Heart right ventricle (tissue), 16 donors: ENCODE results near the gene PDS5B. TPM values are rescaled to one million over a fixed set of nuclear protein-coding genes. Genes with fewer than 3 reads are reported as not detected.

Source experiments
- ATAC-seq, 8 donors: fragments of 200-7000 bp; cut with Tn5 transposase; one replicate each; pipeline ENCODE4 v1.9.1; 2020; ENCODE audit warnings: mild to moderate bottlenecking in 8 of 8, moderate library complexity in 8 of 8, moderate number of reproducible peaks in 1 of 8
- DNase-seq, 2 donors: peaks; one replicate each; pipeline ENCODE4 v3.0.0-alpha.2; 2020
- H3K27ac ChIP-seq, 10 donors: fragments of 200-600 bp; sonication (generic) in 2 of 10; one replicate each; pipeline versions ENCODE4 v1.5.0 to v1.8.0; 2020 to 2022; ENCODE audit warnings: mild to moderate bottlenecking in 3 of 10
- H3K27me3 ChIP-seq, 7 donors: fragments of 200-600 bp; one replicate each; pipeline ENCODE4 v1.8.0; 2021 to 2022; ENCODE audit warnings: mild to moderate bottlenecking in 2 of 7
- H3K36me3 ChIP-seq, 9 donors: fragments of 200-600 bp; sonication (generic) in 1 of 9; one replicate each; pipeline versions ENCODE4 v1.5.0 to v1.8.0; 2020 to 2022; ENCODE audit warnings: mild to moderate bottlenecking in 2 of 9
- H3K4me1 ChIP-seq, 9 donors: fragments of 200-600 bp; sonication (generic) in 1 of 9; one replicate each; pipeline versions ENCODE4 v1.5.0 to v1.8.0; 2020 to 2022; ENCODE audit warnings: mild to moderate bottlenecking in 4 of 9
- H3K4me3 ChIP-seq, 10 donors: fragments of 200-600 bp; sonication (generic) in 2 of 10; one replicate each; pipeline versions ENCODE4 v1.5.0 to v1.8.0; 2020 to 2022; ENCODE audit warnings: mild to moderate bottlenecking in 7 of 10, moderate library complexity in 2 of 10
- H3K9me3 ChIP-seq, 11 donors: fragments of 200-600 bp in 10 of 11; sonication (generic) in 2 of 11; one replicate each; pipeline versions ENCODE4 v1.5.0 to v1.8.0; 2013 to 2022; ENCODE audit warnings: mild to moderate bottlenecking in 2 of 11, control low read depth in 1 of 11, moderate library complexity in 1 of 11
- CTCF ChIP-seq, 9 donors: fragments of 200-600 bp; sonication (generic) in 2 of 9; IDR thresholded peaks; one replicate each; pipeline versions ENCODE4 v1.5.0 to v1.8.0; 2021 to 2022; ENCODE audit warnings: antibody characterized with exemption in 9 of 9, mild to moderate bottlenecking in 5 of 9, moderate library complexity in 1 of 9
- WGBS, 2 donors: extraction: QIAGEN DNeasy Blood & Tissue Kit; methylation state at CpG; one replicate each; pipeline ENCODE4 v1.1.7; 2013; ENCODE audit warnings: inconsistent platforms in 1 of 2; 5-methylcytosine and 5-hydroxymethylcytosine counted together
- intact Hi-C, 10 donors: fragments of 100-400 bp; cut with DNase I; formaldehyde crosslinking; loops; one replicate each; pipeline versions ENCODE4 v1.11.1 to v1.14.2; 2022
- polyA plus RNA-seq, 2 donors: library from polyadenylated mRNA; stranded (reverse); fragments of 200-250 nt; gene quantifications; one replicate each; pipeline ENCODE4 v1.2.3, GENCODE V29; 2013
- total RNA-seq, 10 donors: library from RNA; stranded (reverse); fragmentation: NEBNext Ultra II Directional in 3 of 10; extraction: Animal tissue kit (Norgen Biotek cat#: 25700) in 3 of 10; gene quantifications; one replicate each; pipeline versions ENCODE4 v1.2.1 to v1.2.4, GENCODE V29; 2021 to 2023
- donor health status: Arrhythmogenic right ventricular cardiomyopathy.
- donor health status: ischemic (EF 13 %, LVEDD 7.1; RV severe dilation, severe dysfunction).
- donor health status: healthy with polysubstance abuse.
- donor health status: DM: no; HTN: yes; CAD: no.
- donor health status: DM: no; HTN: no; CAD: no.
- donor health status: ischemic (EF 25% LVEDD 6.9; RV normal size, moderate dysfunction).
- donor health status: ischemic (EF 25% LVEDD 5.7; RV mildly dilated, moderate dysfunction).
- donor health status: healthy.
- donor health status: DM: yes; HTN: yes; CAD: no.
- donor health status: Ischemic cardiomyopathy.
- donor health status: ischemic (EF 35%, LVEDD 5.7; RV mildly dilated, moderate dysfunction).
- donor health status: nonischemic (EF 11% LVEDD 7.7; RV severe dilation, severe dysfunction).
- donor health status: DM: yes; HTN: yes; CAD: no.
- donor health status: PGD.
- donor health status: ischemic (EF 29% LVEDD 5.4; RV normal size, mild dysfunction).
- donor health status: nonischemic (EF 23%, LVEDD 6.1; RV moderate dilation, normal function).

Gene PDS5B
- total and polyA plus RNA-seq, 12 donors: 5.6 to 29.6 (median 19.9) TPM

GRCh38 chr13:32735859-32736258, 149.6 kb downstream of the PDS5B start:
- intact Hi-C loops: loop anchor here in 2 of 10 donors (10.0 kb wide), 2 partner anchors 279 to 799 kb away; partner anchors contain the start of gene KL (in 1 of the 2)
- peak overlapping the region in 4 of 10 donors; percentile 61 to 84 (median 78) for H3K27ac ChIP-seq
- H3K9me3 ChIP-seq: no peaks in the 10 kb centered on the region
- peaks cover 0 to 39% (median 28%) of the 10 kb centered on the region in 9 donors for H3K4me1 ChIP-seq
- no peak for DNase-seq
- no peak for TF ChIP-seq CTCF (IDR thresholded peaks at IDR 0.05)
- H3K36me3 ChIP-seq: peaks cover 0 to 12% (median 0%) of the 10 kb centered on the region in 9 donors
- no peak overlapping the region for H3K4me3 ChIP-seq
- no peaks in the 10 kb centered on the region for H3K27me3 ChIP-seq
- ATAC-seq: no peak

- DNase-seq: no peak
- H3K9me3 ChIP-seq: no peaks in the 10 kb centered on the region
- no peak for TF ChIP-seq CTCF (IDR thresholded peaks at IDR 0.05)
- intact Hi-C loops: loop anchor here in 2 of 10 donors (10.0 kb wide), 2 partner anchors 278 to 798 kb away; partner anchors contain the start of gene KL (in 1 of the 2)
- 42 to 58% methylated on average over 4 of the region's 4 CpGs for WGBS, 2 donors
- peaks cover 0 to 31% (median 22%) of the 10 kb centered on the region in 9 donors for H3K4me1 ChIP-seq
- no peaks in the 10 kb centered on the region for H3K27me3 ChIP-seq
- H3K27ac ChIP-seq: peak overlapping the region in 9 of 10 donors; percentile 20 to 84 (median 72)
- H3K4me3 ChIP-seq: peak overlapping the region in 8 of 10 donors; percentile 7 to 46 (median 39)
- H3K36me3 ChIP-seq: peaks cover 0 to 19% (median 0%) of the 10 kb centered on the region in 9 donors
- ATAC-seq: peak in 1 of 8 donors; percentile 46
These were observed 150.4 kb downstream of the PDS5B start for GRCh38 chr13:32736648-32737047.

- 30 to 43% methylated on average over 2 of the region's 2 CpGs for WGBS, 2 donors
- Histone ChIP-seq H3K9me3 (no peaks in the 10 kb centered on the region), H3K4me1 (peaks cover 0 to 26% (median 17%) of the 10 kb centered on the region in 9 donors), H3K36me3 (peaks cover 0 to 24% (median 0%) of the 10 kb centered on the region in 9 donors), H3K4me3 (peak overlapping the region in 9 of 10 donors; percentile 7 to 46 (median 37)), H3K27ac (peak overlapping the region in 9 of 10 donors; percentile 20 to 84 (median 72)), H3K27me3 (no peaks in the 10 kb centered on the region)
- intact Hi-C loops: loop anchor here in 2 of 10 donors (10.0 kb wide), 2 partner anchors 278 to 798 kb away; partner anchors contain the start of gene KL (in 1 of the 2)
- DNase-seq: no peak
- peak in 4 of 8 donors; percentile 39 to 72 (median 64) for ATAC-seq
- no peak for TF ChIP-seq CTCF (IDR thresholded peaks at IDR 0.05)
These were observed 150.9 kb downstream of the PDS5B start for GRCh38 chr13:32737111-32737571.

GRCh38 chr13:32737679-32738078, 151.4 kb downstream of the PDS5B start:
- Histone ChIP-seq H3K27ac (peak overlapping the region in 9 of 10 donors; percentile 20 to 84 (median 72)), H3K9me3 (no peaks in the 10 kb centered on the region), H3K4me1 (peaks cover 0 to 23% (median 12%) of the 10 kb centered on the region in 9 donors), H3K4me3 (peak overlapping the region in 7 of 10 donors; percentile 22 to 46 (median 41)), H3K27me3 (no peaks in the 10 kb centered on the region), H3K36me3 (peaks cover 0 to 29% (median 0%) of the 10 kb centered on the region in 9 donors)
- no peak for TF ChIP-seq CTCF (IDR thresholded peaks at IDR 0.05)
- DNase-seq (no peak), ATAC-seq (peak in 3 of 8 donors; percentile 11 to 44 (median 31))
- intact Hi-C loops: loop anchor here in 2 of 10 donors (10.0 kb wide), 2 partner anchors 277 to 797 kb away; partner anchors contain the start of gene KL (in 1 of the 2)
- WGBS, 2 donors: 73 to 79% methylated on average over 1 of the region's 1 CpG
